NOMO-1 (cell line): ENCODE data around the gene ZBTB9.

Experiments
- DNase-seq, 2 experiments: peaks; one replicate each; lab custom pipeline; 2025; ENCODE audit not compliant: unreplicated experiment in 2 of 2; lab: John Stamatoyannopoulos, UW

The ZBTB9 gene

GRCh38 chr6:33418690-33419291, 35.6 kb upstream of the ZBTB9 start:
- no peak for DNase-seq

- no peak for DNase-seq
These were observed 34.5 kb upstream of the ZBTB9 start, which contains the start of gene SYNGAP1 for GRCh38 chr6:33419580-33420490. Gene SYNGAP1, plus strand, starts transcription at chr6:33420065. Its CDS starts 200 bp downstream, at chr6:33420265.

GRCh38 chr6:33420491-33421343, 33.7 kb upstream of the ZBTB9 start:
- no peak for DNase-seq

- no peak for DNase-seq
These were observed 33.1 kb upstream of the ZBTB9 start for GRCh38 chr6:33421344-33421643.

- DNase-seq: no peak
These were observed 30.6 kb upstream of the ZBTB9 start for GRCh38 chr6:33423777-33424176.

GRCh38 chr6:33424855-33425667, 29.3 kb upstream of the ZBTB9 start:
- DNase-seq: no peak

GRCh38 chr6:33425668-33426577, 28.5 kb upstream of the ZBTB9 start:
- peak; percentile 73 to 79 for DNase-seq

- DNase-seq: no peak
These were observed 27.5 kb upstream of the ZBTB9 start for GRCh38 chr6:33426590-33427511.

- peak; percentile 16 to 27 for DNase-seq
These were observed 26.7 kb upstream of the ZBTB9 start for GRCh38 chr6:33427585-33428223.

- peak; percentile 19 to 31 for DNase-seq
These were observed 26.0 kb upstream of the ZBTB9 start for GRCh38 chr6:33428224-33428965.

GRCh38 chr6:33428966-33429749, 25.2 kb upstream of the ZBTB9 start:
- no peak for DNase-seq

- no peak for DNase-seq
These were observed 24.7 kb upstream of the ZBTB9 start for GRCh38 chr6:33429750-33430052.

- no peak for DNase-seq
These were observed 24.0 kb upstream of the ZBTB9 start for GRCh38 chr6:33430334-33430733.

GRCh38 chr6:33430991-33431879, 23.1 kb upstream of the ZBTB9 start:
- DNase-seq: peak; percentile 9 to 24

GRCh38 chr6:33431880-33432541, 22.4 kb upstream of the ZBTB9 start:
- no peak for DNase-seq
